RWPE2 (cell line): ENCODE results near the gene XIRP2.

Source experiments
- ATAC-seq: fragments of 200-7000 bp; cut with Tn5 transposase; 3 replicates; pipeline ENCODE4 v1.9.1; 2021; ENCODE audit warnings: low read depth
- DNase-seq: peaks from one replicate; pipeline ENCODE4 v3.0.0-alpha.2; 2020; ENCODE audit warnings: low spot score
- H3K27ac ChIP-seq: fragments of 450-650 bp; 2 replicates; pipeline ENCODE4 v1.5.1; 2017; ENCODE audit warnings: mild to moderate bottlenecking; ENCODE audit not compliant: poor library complexity, severe bottlenecking
- H3K27me3 ChIP-seq: fragments of 250-450 bp; sonication (Bioruptor Pico); 2 replicates; pipeline ENCODE4 v1.5.1; 2021; ENCODE audit warnings: mild to moderate bottlenecking, moderate library complexity; ENCODE audit not compliant: insufficient read depth, poor library complexity, severe bottlenecking
- H3K36me3 ChIP-seq: fragments of 250-450 bp; sonication (Bioruptor Pico); 2 replicates; pipeline ENCODE4 v1.5.1; 2020; ENCODE audit warnings: low read depth, mild to moderate bottlenecking, moderate library complexity
- H3K4me1 ChIP-seq: fragments of 250-450 bp; sonication (Bioruptor Pico); 2 replicates; pipeline ENCODE4 v1.5.1; 2021; ENCODE audit warnings: mild to moderate bottlenecking, moderate library complexity; ENCODE audit not compliant: insufficient read depth, poor library complexity, severe bottlenecking
- H3K4me3 ChIP-seq: fragments of 250-450 bp; sonication (Bioruptor Pico); 2 replicates; pipeline ENCODE4 v1.5.1; 2021; ENCODE audit warnings: mild to moderate bottlenecking, moderate library complexity; ENCODE audit not compliant: severe bottlenecking
- H3K9me3 ChIP-seq: fragments of 250-450 bp; sonication (Bioruptor Pico); 2 replicates; pipeline ENCODE4 v1.5.1; 2021; ENCODE audit warnings: mild to moderate bottlenecking, moderate library complexity; ENCODE audit not compliant: severe bottlenecking
- TF ChIP-seq, protein P1 (sequence below): fragments of 450-650 bp; IDR thresholded peaks from one replicate; pipeline ENCODE4 v1.5.1; 2017; ENCODE audit warnings: mild to moderate bottlenecking, moderate library complexity; ENCODE audit not compliant: poor library complexity, severe bottlenecking

The XIRP2 gene

DNA sequence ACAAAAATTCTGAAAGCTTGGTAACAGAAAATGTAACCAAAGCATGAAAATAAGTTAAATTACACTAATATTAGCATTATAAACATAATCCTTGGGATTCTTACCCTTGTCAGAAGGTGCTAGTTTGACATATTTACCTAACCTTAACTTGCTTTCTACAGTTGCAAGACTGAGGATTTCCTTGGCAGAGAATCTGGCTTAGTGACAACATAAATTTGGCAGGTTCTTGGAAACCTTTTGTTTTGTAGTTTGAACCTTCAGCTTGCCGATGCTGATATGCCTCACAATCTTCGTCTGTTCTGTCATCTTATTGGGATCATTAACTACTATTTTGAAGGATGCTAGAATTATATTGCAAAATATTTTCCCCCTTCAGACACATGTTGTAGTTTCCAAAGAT, 3.4 kb downstream of the XIRP2 start:
- H3K9me3 ChIP-seq: no peaks in the 10 kb centered on the region
- TF ChIP-seq, protein P1, sequence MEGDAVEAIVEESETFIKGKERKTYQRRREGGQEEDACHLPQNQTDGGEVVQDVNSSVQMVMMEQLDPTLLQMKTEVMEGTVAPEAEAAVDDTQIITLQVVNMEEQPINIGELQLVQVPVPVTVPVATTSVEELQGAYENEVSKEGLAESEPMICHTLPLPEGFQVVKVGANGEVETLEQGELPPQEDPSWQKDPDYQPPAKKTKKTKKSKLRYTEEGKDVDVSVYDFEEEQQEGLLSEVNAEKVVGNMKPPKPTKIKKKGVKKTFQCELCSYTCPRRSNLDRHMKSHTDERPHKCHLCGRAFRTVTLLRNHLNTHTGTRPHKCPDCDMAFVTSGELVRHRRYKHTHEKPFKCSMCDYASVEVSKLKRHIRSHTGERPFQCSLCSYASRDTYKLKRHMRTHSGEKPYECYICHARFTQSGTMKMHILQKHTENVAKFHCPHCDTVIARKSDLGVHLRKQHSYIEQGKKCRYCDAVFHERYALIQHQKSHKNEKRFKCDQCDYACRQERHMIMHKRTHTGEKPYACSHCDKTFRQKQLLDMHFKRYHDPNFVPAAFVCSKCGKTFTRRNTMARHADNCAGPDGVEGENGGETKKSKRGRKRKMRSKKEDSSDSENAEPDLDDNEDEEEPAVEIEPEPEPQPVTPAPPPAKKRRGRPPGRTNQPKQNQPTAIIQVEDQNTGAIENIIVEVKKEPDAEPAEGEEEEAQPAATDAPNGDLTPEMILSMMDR: no peak
- H3K36me3 ChIP-seq: no peaks in the 10 kb centered on the region
- no peaks in the 10 kb centered on the region for H3K27me3 ChIP-seq
- H3K4me1 ChIP-seq: no peaks in the 10 kb centered on the region
- no peak for DNase-seq
- H3K4me3 ChIP-seq: no peak overlapping the region
- no peak for ATAC-seq
- no peak overlapping the region for H3K27ac ChIP-seq

DNA sequence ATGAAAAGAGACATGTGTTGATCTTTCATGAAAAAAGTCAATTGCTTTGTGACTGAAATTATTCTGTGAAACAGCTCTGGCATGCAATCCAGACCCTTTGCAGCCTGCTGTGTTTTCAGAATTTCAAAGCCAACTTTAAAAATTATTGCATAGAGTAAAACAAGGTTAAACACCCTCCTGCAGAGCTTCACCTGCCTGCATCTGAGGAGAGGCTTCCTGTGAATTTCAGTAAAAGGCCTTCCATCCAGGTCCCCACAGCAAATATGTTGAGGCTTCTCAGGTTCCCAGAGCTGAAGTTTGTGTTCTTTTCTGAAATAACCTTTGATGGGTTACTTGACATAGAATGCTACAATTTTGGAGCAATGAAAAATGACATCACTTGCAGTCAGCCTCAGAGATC, 4.1 kb downstream of the XIRP2 start:
- no peaks in the 10 kb centered on the region for H3K27me3 ChIP-seq
- H3K9me3 ChIP-seq: no peaks in the 10 kb centered on the region
- TF ChIP-seq, protein P1: no peak
- H3K4me3 ChIP-seq: no peak overlapping the region
- no peaks in the 10 kb centered on the region for H3K4me1 ChIP-seq
- no peaks in the 10 kb centered on the region for H3K36me3 ChIP-seq
- DNase-seq (no peak), ATAC-seq (no peak)
- H3K27ac ChIP-seq: no peak overlapping the region

- ATAC-seq (no peak), DNase-seq (no peak)
- H3K36me3 ChIP-seq: no peaks in the 10 kb centered on the region
- H3K4me3 ChIP-seq: no peak overlapping the region
- no peaks in the 10 kb centered on the region for H3K9me3 ChIP-seq
- H3K27ac ChIP-seq: no peak overlapping the region
- no peaks in the 10 kb centered on the region for H3K27me3 ChIP-seq
- TF ChIP-seq, protein P1: no peak
- H3K4me1 ChIP-seq: no peaks in the 10 kb centered on the region
Measured at GRCh38 chr2:166895243-166895642, 7.0 kb downstream of the XIRP2 start.

DNA sequence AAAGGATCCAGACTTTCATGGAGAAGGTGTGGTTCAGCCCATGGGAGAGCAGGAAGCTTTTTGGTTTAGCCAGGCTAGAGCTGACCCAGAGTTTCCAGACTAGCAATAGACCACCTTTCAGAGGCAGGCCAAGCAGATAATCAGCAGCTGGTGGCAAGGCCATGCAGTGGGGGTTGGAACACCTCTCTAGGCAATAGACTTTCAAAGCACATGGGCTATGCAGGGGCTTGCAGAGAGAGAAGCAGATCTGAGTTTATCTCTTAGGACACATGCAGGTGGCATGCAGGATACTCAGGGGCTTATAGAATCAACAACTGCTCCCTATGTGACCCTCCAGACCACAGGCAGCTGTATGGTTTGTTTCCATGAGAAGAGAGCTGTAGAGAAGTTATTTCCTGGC, 9.4 kb downstream of the XIRP2 start:
- H3K27ac ChIP-seq: no peak overlapping the region
- H3K36me3 ChIP-seq: no peaks in the 10 kb centered on the region
- no peaks in the 10 kb centered on the region for H3K9me3 ChIP-seq
- H3K27me3 ChIP-seq: no peaks in the 10 kb centered on the region
- DNase-seq (no peak), ATAC-seq (no peak)
- TF ChIP-seq, protein P1: no peak
- no peak overlapping the region for H3K4me3 ChIP-seq
- no peaks in the 10 kb centered on the region for H3K4me1 ChIP-seq

DNA sequence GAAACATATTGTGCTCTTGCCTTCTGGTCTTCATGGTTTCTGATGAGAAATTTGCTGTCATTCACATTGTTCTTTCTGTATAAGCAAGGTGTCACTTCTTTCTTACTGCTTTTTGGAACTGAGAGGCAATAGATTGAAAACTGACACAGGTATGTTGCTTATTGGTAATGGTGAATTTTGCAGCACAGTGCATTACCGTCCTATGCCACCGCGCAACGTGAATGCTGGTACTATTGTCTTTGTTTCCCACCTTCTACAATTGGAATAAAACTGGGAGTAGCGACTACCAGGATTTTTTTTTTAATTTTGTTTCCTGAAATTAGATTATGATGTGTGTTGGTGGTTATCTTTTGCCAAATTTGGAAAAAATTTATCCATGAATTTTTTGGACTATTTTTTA, 11.4 kb downstream of the XIRP2 start:
- TF ChIP-seq, protein P1: no peak
- Histone ChIP-seq H3K9me3 (no peaks in the 10 kb centered on the region), H3K36me3 (no peaks in the 10 kb centered on the region), H3K27ac (no peak overlapping the region), H3K4me1 (no peaks in the 10 kb centered on the region), H3K27me3 (no peaks in the 10 kb centered on the region), H3K4me3 (no peak overlapping the region)
- DNase-seq (no peak), ATAC-seq (no peak)
